Ishikawa (cell line): Measurements from ENCODE around the gene FURIN.

ENCODE experiments used
- CEBPB ChIP-seq: IDR thresholded peaks from 2 replicates; pipeline ENCODE4 v1.6.1; 2012
- CREB1 ChIP-seq: IDR thresholded peaks from 2 replicates; pipeline ENCODE4 v1.6.1; 2012; ENCODE audit warnings: low read depth
- EGR1 ChIP-seq: IDR thresholded peaks from 2 replicates; pipeline ENCODE4 v1.6.1; 2012
- EP300 ChIP-seq: IDR thresholded peaks from 2 replicates; pipeline ENCODE4 v1.6.1; 2012; ENCODE audit warnings: borderline replicate concordance
- FOXM1 ChIP-seq: IDR thresholded peaks from 2 replicates; pipeline ENCODE4 v1.6.1; 2012; ENCODE audit warnings: low read depth, borderline replicate concordance
- MAX ChIP-seq: IDR thresholded peaks from 2 replicates; pipeline ENCODE4 v1.6.1; 2012
- NFIC ChIP-seq: IDR thresholded peaks from 2 replicates; pipeline ENCODE4 v1.6.1; 2012
- RAD21 ChIP-seq: IDR thresholded peaks from 2 replicates; pipeline ENCODE4 v1.6.1; 2012; ENCODE audit warnings: low read depth
- REST ChIP-seq: IDR thresholded peaks from 2 replicates; pipeline ENCODE4 v1.6.1; 2012; ENCODE audit warnings: low read depth, mild to moderate bottlenecking
- TAF1 ChIP-seq: IDR thresholded peaks from 2 replicates; pipeline ENCODE4 v1.6.1; 2012; ENCODE audit warnings: low read depth, mild to moderate bottlenecking
- TCF12 ChIP-seq: IDR thresholded peaks from 2 replicates; pipeline ENCODE4 v1.6.1; 2012; ENCODE audit warnings: low read depth
- TEAD4 ChIP-seq: IDR thresholded peaks from 2 replicates; pipeline ENCODE4 v1.6.1; 2012
- USF1 ChIP-seq: IDR thresholded peaks from 2 replicates; pipeline ENCODE4 v1.6.1; 2012
- YY1 ChIP-seq: IDR thresholded peaks from 2 replicates; pipeline ENCODE4 v1.6.1; 2012; ENCODE audit warnings: low read depth
- ZBTB7A ChIP-seq: IDR thresholded peaks from 2 replicates; pipeline ENCODE4 v1.6.1; 2012; ENCODE audit warnings: low read depth

Gene FURIN

GRCh38 chr15:90911906-90912769 lies 43.8 kb downstream of the FURIN start:
- TF ChIP-seq YY1 (no peak), EGR1 (no peak)

GRCh38 chr15:90912770-90913075 lies 44.3 kb downstream of the FURIN start:
- TF ChIP-seq YY1, result no peak
- TF ChIP-seq TEAD4, result no peak
- TF ChIP-seq RAD21, result no peak
- TF ChIP-seq TCF12, result no peak
- TF ChIP-seq EGR1, result no peak
- no peak for TF ChIP-seq EP300
- no peak for TF ChIP-seq MAX
- no peak for TF ChIP-seq NFIC
- TF ChIP-seq FOXM1, result no peak
- no peak for TF ChIP-seq REST
- no peak for TF ChIP-seq CREB1
- no peak for TF ChIP-seq ZBTB7A
- TF ChIP-seq TAF1, result no peak

GRCh38 chr15:90913398-90913944 lies 45.1 kb downstream of the FURIN start:
- TF ChIP-seq REST, result no peak
- TF ChIP-seq TAF1, result no peak

- TF ChIP-seq FOXM1 (no peak), USF1 (no peak), REST (no peak), CEBPB (no peak), NFIC (no peak)
These were observed 46.1 kb downstream of the FURIN start for GRCh38 chr15:90914305-90915080.

- TF ChIP-seq FOXM1 (no peak), EP300 (no peak), TAF1 (no peak), MAX (no peak)
These were observed 46.9 kb downstream of the FURIN start for GRCh38 chr15:90915216-90915807.
